ENCODE results near the gene ATP2A3.

DNA sequence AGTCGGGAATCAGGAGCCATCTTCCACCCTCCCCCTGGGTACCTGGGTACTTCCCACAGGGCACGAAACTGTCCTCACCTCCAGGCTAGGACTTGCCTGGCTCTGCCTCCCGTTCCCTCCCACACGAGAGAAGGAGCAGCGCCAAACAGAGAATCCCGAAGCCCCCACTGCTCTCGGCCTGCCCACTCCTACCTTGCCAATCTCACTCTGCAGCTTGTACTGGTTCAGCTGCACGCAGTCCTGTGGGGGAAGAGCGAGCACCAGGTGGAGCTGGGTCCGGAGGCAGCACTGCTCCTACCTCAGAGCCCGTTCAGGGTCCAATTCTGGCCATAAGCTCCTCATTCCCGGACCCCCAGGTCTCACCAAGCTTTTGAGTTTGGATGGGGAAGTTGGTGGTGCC lies 80.0 kb downstream of the ATP2A3 start:
- TF ChIP-seq, protein P1, sequence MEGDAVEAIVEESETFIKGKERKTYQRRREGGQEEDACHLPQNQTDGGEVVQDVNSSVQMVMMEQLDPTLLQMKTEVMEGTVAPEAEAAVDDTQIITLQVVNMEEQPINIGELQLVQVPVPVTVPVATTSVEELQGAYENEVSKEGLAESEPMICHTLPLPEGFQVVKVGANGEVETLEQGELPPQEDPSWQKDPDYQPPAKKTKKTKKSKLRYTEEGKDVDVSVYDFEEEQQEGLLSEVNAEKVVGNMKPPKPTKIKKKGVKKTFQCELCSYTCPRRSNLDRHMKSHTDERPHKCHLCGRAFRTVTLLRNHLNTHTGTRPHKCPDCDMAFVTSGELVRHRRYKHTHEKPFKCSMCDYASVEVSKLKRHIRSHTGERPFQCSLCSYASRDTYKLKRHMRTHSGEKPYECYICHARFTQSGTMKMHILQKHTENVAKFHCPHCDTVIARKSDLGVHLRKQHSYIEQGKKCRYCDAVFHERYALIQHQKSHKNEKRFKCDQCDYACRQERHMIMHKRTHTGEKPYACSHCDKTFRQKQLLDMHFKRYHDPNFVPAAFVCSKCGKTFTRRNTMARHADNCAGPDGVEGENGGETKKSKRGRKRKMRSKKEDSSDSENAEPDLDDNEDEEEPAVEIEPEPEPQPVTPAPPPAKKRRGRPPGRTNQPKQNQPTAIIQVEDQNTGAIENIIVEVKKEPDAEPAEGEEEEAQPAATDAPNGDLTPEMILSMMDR (conservative IDR thresholded peaks at IDR 0.05; ENCODE audit: low read length), result no peak
- TF ChIP-seq EZH2phosphoT487 (IDR thresholded peaks at IDR 0.05; ENCODE audit: borderline replicate concordance), result no peak
